Measurements from ENCODE around the gene RAB11B.
"Not testable (repeated sequence)": the region's sequence is repeated elsewhere in the genome, so short reads cannot be mapped to it uniquely, and the experiment has no call there.

GRCh38 chr19:8386419-8386818 is 3.7 kb upstream of the RAB11B start:
- TF ChIP-seq FOXK2 (IDR thresholded peaks at IDR 0.05); FOXA1 (IDR thresholded peaks at IDR 0.05); ELF4 (IDR thresholded peaks at IDR 0.05); HDGF (IDR thresholded peaks at IDR 0.05; ENCODE audit: borderline replicate concordance); BHLHE40 (IDR thresholded peaks at IDR 0.05; ENCODE audit: borderline replicate concordance); FOXM1 (IDR thresholded peaks at IDR 0.05; ENCODE audit: borderline replicate concordance); SUZ12 (IDR thresholded peaks at IDR 0.05); TARDBP (IDR thresholded peaks at IDR 0.05): not testable (repeated sequence)
